B cell (primary cell): ENCODE measurements around the gene CCDC8. TPM values are rescaled to one million over a fixed set of nuclear protein-coding genes. Genes with fewer than 3 reads are reported as not detected.

ENCODE experiments used
- ATAC-seq: fragments of 200-7000 bp; cut with Tn5 transposase; one replicate; pipeline ENCODE4 v1.10.0; 2021; ENCODE audit warnings: low read depth, mild to moderate bottlenecking, moderate number of reproducible peaks, moderate library complexity
- CTCF ChIA-PET: fragments of 350-600 bp; sonication (Branson Sonifier 250); formaldehyde crosslinking; loops from one replicate; lab custom pipeline; 2021; ENCODE audit warnings: antibody characterized with exemption, inconsistent platforms; lab: Charles Lee
- POLR2A ChIA-PET: fragments of 350-600 bp; sonication (Branson Sonifier 250); formaldehyde crosslinking; loops from one replicate; lab custom pipeline; 2021; ENCODE audit warnings: antibody characterized with exemption; lab: Charles Lee
- DNase-seq: peaks from one replicate; pipeline ENCODE4 v3.0.0; 2013
- H2AFZ ChIP-seq: 2 replicates; pipeline ENCODE4 v1.6.1; 2012; ENCODE audit warnings: mild to moderate bottlenecking, low read depth, low read length; ENCODE audit not compliant: insufficient read depth, poor library complexity, severe bottlenecking
- H3K27ac ChIP-seq, 2 donors: 1 replicate in 1 of 2; 2 replicates in 1 of 2; pipeline ENCODE4 v1.5.1; 2012 to 2013; ENCODE audit warnings: low read length in 2 of 2, mild to moderate bottlenecking in 2 of 2, moderate library complexity in 1 of 2
- H3K27me3 ChIP-seq, 4 experiments: fragments of 200-600 bp in 1 of 4; sonication (generic) in 1 of 4; replicated peaks in 1 of 4; 1 replicate in 2 of 4; 2 replicates in 2 of 4; pipeline versions ENCODE4 v1.6.1 to v1.7.0; 2013 to 2016; ENCODE audit warnings: low read length in 3 of 4, mild to moderate bottlenecking in 2 of 4, mixed read lengths in 1 of 4, moderate library complexity in 1 of 4; ENCODE audit not compliant: insufficient read depth in 4 of 4, control insufficient read depth in 3 of 4; ENCODE audit errors: control extremely low read depth in 1 of 4
- H3K36me3 ChIP-seq, 2 experiments: replicated peaks in 1 of 2; 1 replicate in 1 of 2; 2 replicates in 1 of 2; pipeline versions ENCODE4 v1.6.1 to v1.7.1; 2013; ENCODE audit warnings: low read length in 1 of 2; ENCODE audit not compliant: insufficient read depth in 2 of 2, control insufficient read depth in 1 of 2; ENCODE audit errors: control extremely low read depth in 1 of 2, extremely low read depth in 1 of 2
- H3K4me1 ChIP-seq, 2 donors: fragments of 200-600 bp in 1 of 2; sonication (generic) in 1 of 2; 1 replicate in 1 of 2; 2 replicates in 1 of 2; pipeline versions ENCODE4 v1.5.1 to v1.6.1; 2013 to 2017; ENCODE audit warnings: low read length in 2 of 2; ENCODE audit not compliant: control insufficient read depth in 2 of 2, insufficient read depth in 2 of 2
- H3K4me2 ChIP-seq: replicated peaks from 2 replicates; pipeline ENCODE3; 2012; ENCODE audit warnings: mild to moderate bottlenecking, low read depth, low read length; ENCODE audit not compliant: poor library complexity, severe bottlenecking
- H3K4me3 ChIP-seq, 5 experiments: fragments of 200-600 bp in 1 of 5; sonication (generic) in 1 of 5; 1 replicate in 3 of 5; 2 replicates in 2 of 5; pipeline versions ENCODE4 v1.5.1 to v1.7.0; 2011 to 2016; ENCODE audit warnings: low read length in 4 of 5, mild to moderate bottlenecking in 4 of 5, low read depth in 2 of 5, control low read depth in 1 of 5, moderate library complexity in 1 of 5; ENCODE audit not compliant: insufficient read depth in 1 of 5; ENCODE audit errors: control extremely low read depth in 1 of 5, extremely low read depth in 1 of 5
- H3K79me2 ChIP-seq: fragments of 200-600 bp; sonication (generic); one replicate; pipeline ENCODE4 v1.6.0; 2016; ENCODE audit warnings: low read length; ENCODE audit not compliant: control insufficient read depth, insufficient read depth
- H3K9ac ChIP-seq: fragments of 200-600 bp; sonication (generic); 2 replicates; pipeline ENCODE4 v1.6.1; 2017; ENCODE audit warnings: mild to moderate bottlenecking, low read length, moderate library complexity
- H3K9me3 ChIP-seq, 3 donors: one replicate each; pipeline versions ENCODE4 v1.6.1 to v1.7.1; 2013; ENCODE audit warnings: low read length in 2 of 3; ENCODE audit not compliant: control insufficient read depth in 2 of 3, insufficient read depth in 1 of 3; ENCODE audit errors: control extremely low read depth in 1 of 3
- H4K20me1 ChIP-seq: 2 replicates; pipeline ENCODE4 v1.6.0; 2012; ENCODE audit warnings: mild to moderate bottlenecking, low read length; ENCODE audit not compliant: insufficient read depth, control insufficient read depth, poor library complexity, severe bottlenecking
- H3K27ac Mint-ChIP-seq: one replicate; pipeline ENCODE4 v1.8.0; 2021; ENCODE audit warnings: mixed read lengths
- H3K27me3 Mint-ChIP-seq: one replicate; pipeline ENCODE4 v1.8.0; 2021; ENCODE audit warnings: mixed read lengths
- H3K4me1 Mint-ChIP-seq: one replicate; pipeline ENCODE4 v1.8.0; 2021; ENCODE audit warnings: mixed read lengths
- H3K4me3 Mint-ChIP-seq: one replicate; pipeline ENCODE4 v1.8.0; 2021; ENCODE audit warnings: mixed read lengths
- H3K9me3 Mint-ChIP-seq: one replicate; pipeline ENCODE4 v1.8.0; 2022; ENCODE audit warnings: mixed read lengths; ENCODE audit not compliant: insufficient read depth
- EZH2 ChIP-seq: IDR thresholded peaks from 2 replicates; pipeline ENCODE4 v1.6.1; 2012; ENCODE audit warnings: borderline replicate concordance, low read depth, mild to moderate bottlenecking, moderate library complexity, low read length; ENCODE audit not compliant: insufficient read depth, poor library complexity, severe bottlenecking
- WGBS: methylation state at CpG from one replicate; pipeline ENCODE4 v1.1.5; 2013; ENCODE audit warnings: missing lambda C conversion rate; ENCODE audit not compliant: insufficient coverage; 5-methylcytosine and 5-hydroxymethylcytosine counted together
- intact Hi-C: fragments of 100-400 bp; cut with micrococcal nuclease; formaldehyde crosslinking; loops from one replicate; pipeline ENCODE4 v1.10.0; 2022
- polyA plus RNA-seq: library from polyadenylated mRNA; depleted of rRNA; stranded (reverse); fragments of >200 nt; gene quantifications from 2 replicates; pipeline ENCODE4 v1.2.3, GENCODE V29; 2012
- total RNA-seq, 2 donors: library from RNA; stranded (reverse); fragments of 120-200 nt in 1 of 2; gene quantifications; 1 replicate in 1 of 2; 2 replicates in 1 of 2; pipeline versions ENCODE4 v1.2.3 to v1.2.4, GENCODE V29; 2013 to 2022
- TF ChIP-seq, protein P1 (sequence below): fragments of 200-600 bp; IDR thresholded peaks from one replicate; pipeline ENCODE4 v1.8.0; 2022; ENCODE audit warnings: antibody characterized with exemption, mild to moderate bottlenecking

Gene CCDC8
- total and polyA plus RNA-seq, 2 donors (not counting 1 experiment from before 2014, with no cell fraction given) = not detected

DNA sequence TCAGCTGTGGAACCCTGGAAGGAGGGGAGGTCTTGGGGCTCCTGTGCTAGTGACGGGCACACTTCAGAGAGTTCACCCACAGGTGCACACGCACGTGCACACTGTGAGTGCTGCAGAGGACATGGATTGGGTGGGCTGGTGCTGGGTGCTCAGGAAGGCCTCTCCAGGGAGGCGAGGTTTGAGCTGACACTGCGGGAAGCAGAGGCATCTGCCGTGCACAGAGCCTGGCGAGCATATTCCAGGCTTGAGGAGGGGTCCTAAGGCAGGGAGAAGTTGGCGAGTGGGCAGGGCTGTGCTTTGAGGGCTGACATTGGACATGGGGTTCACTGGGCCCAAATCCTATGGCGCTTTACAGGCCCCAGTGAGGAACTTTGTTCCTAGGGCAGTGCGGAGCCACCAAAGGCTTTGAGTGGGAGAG, 25.6 kb downstream of the CCDC8 start:
- Histone ChIP-seq H3K27ac (no peak overlapping the region), H3K4me3 (no peak overlapping the region), H3K9me3 (no peaks in the 10 kb centered on the region), H4K20me1 (no peaks in the 10 kb centered on the region), H3K9ac (no peak overlapping the region), H3K36me3 (peaks cover 0 to 68% of the 10 kb centered on the region in 2 experiments), H2AFZ (no peak overlapping the region), H3K79me2 (no peaks in the 10 kb centered on the region), H3K27me3 (no peaks in the 10 kb centered on the region), H3K4me2 (no peak overlapping the region), H3K4me1 (no peaks in the 10 kb centered on the region)
- H3K27ac Mint-ChIP-seq = no peak overlapping the region
- TF ChIP-seq, protein P1, sequence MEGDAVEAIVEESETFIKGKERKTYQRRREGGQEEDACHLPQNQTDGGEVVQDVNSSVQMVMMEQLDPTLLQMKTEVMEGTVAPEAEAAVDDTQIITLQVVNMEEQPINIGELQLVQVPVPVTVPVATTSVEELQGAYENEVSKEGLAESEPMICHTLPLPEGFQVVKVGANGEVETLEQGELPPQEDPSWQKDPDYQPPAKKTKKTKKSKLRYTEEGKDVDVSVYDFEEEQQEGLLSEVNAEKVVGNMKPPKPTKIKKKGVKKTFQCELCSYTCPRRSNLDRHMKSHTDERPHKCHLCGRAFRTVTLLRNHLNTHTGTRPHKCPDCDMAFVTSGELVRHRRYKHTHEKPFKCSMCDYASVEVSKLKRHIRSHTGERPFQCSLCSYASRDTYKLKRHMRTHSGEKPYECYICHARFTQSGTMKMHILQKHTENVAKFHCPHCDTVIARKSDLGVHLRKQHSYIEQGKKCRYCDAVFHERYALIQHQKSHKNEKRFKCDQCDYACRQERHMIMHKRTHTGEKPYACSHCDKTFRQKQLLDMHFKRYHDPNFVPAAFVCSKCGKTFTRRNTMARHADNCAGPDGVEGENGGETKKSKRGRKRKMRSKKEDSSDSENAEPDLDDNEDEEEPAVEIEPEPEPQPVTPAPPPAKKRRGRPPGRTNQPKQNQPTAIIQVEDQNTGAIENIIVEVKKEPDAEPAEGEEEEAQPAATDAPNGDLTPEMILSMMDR = no peak
- no peak for TF ChIP-seq EZH2
- no peaks in the 10 kb centered on the region for H3K27me3 Mint-ChIP-seq
- H3K9me3 Mint-ChIP-seq = no peaks in the 10 kb centered on the region
- ChIA-PET POLR2A (no interaction called here), CTCF (no interaction called here)
- no peak overlapping the region for H3K4me3 Mint-ChIP-seq
- 100% methylated on average over 10 of the region's 10 CpGs for WGBS
- ATAC-seq (no peak), DNase-seq (no peak)
- no peaks in the 10 kb centered on the region for H3K4me1 Mint-ChIP-seq
- intact Hi-C loops = no loop called here

DNA sequence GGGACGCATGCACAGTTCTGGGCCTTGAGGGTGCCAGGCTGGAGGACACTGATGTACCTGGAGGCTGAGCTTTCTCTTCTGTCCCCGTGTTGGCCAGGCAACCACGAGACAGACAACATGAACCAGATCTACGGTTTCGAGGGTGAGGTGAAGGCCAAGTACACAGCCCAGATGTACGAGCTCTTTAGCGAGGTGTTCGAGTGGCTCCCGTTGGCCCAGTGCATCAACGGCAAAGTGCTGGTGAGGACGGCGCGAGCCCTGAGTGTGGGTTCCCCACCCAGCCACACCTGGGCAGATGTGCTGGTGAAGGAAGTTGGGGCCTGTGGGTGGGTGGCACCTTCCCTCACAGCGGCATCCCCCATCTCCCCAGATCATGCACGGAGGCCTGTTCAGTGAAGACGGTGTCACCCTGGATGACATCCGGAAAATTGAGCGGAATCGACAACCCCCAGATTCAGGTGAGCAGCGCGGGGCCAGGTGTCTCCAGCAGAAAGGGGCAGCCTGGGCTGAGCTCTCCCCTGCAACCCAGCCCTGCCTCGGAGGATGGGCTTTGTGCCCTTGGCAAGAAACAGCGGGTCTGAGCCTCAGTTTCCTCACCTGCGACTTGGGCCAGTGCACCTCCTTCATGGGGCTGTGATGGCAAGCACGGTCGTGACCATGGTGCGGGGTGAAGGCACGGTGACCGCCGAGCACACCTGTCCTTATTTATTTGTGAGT, 26.2 kb downstream of the CCDC8 start:
- Histone ChIP-seq H2AFZ (no peak overlapping the region), H3K9ac (no peak overlapping the region), H3K4me2 (no peak overlapping the region), H3K27me3 (no peaks in the 10 kb centered on the region), H3K4me1 (no peaks in the 10 kb centered on the region), H4K20me1 (no peaks in the 10 kb centered on the region), H3K36me3 (peaks cover 0 to 74% of the 10 kb centered on the region in 2 experiments), H3K79me2 (no peaks in the 10 kb centered on the region), H3K27ac (no peak overlapping the region), H3K9me3 (no peaks in the 10 kb centered on the region), H3K4me3 (no peak overlapping the region)
- intact Hi-C loops = no loop called here
- WGBS = 98% methylated on average over 26 of the region's 30 CpGs
- Mint-ChIP-seq H3K4me1 (no peaks in the 10 kb centered on the region), H3K9me3 (no peaks in the 10 kb centered on the region), H3K27ac (no peak overlapping the region), H3K27me3 (no peaks in the 10 kb centered on the region), H3K4me3 (no peak overlapping the region)
- ChIA-PET CTCF (interaction anchor here (1.4 kb wide), 1 partner anchor 8 kb away, joined by 6 read pairs; no protein-coding TSS in a partner anchor), POLR2A (no interaction called here)
- DNase-seq = no peak
- TF ChIP-seq EZH2 = no peak
- TF ChIP-seq, protein P1 = no peak
- ATAC-seq = no peak
